GM19455 (cell line): Measurements from ENCODE around the gene LITAF.
"Not testable (repeated sequence)": the region's sequence is repeated elsewhere in the genome, so short reads cannot be mapped to it uniquely, and the experiment has no call there.

ENCODE experiments used
- ATAC-seq: cut with Tn5 transposase; IDR thresholded peaks from one replicate; pipeline ENCODE4 v1.9.1; 2021; ENCODE audit not compliant: unreplicated experiment

LITAF gene

GRCh38 chr16:11601425-11601824, 14.7 kb upstream of the LITAF start:
- ATAC-seq: no peak

DNA sequence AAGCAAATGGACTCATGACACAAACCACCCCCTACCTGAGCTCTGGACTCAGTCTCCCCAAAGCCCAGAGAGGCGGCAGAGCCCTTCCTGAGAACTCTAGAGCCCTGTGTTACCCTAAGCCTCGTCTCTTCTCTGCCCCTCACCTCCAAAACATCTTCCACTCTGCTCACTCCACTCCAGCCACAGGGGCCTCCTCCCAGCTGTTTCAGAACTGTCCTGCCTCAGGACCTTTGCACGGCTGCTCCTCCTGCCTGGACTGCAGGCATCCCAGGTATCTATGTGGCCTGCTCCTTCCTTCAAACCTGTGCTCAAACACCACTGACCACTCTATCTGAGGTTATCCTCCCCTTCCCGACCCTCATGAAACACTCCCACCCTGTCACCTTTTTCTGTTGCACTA, 12.9 kb upstream of the LITAF start:
- no peak for ATAC-seq

DNA sequence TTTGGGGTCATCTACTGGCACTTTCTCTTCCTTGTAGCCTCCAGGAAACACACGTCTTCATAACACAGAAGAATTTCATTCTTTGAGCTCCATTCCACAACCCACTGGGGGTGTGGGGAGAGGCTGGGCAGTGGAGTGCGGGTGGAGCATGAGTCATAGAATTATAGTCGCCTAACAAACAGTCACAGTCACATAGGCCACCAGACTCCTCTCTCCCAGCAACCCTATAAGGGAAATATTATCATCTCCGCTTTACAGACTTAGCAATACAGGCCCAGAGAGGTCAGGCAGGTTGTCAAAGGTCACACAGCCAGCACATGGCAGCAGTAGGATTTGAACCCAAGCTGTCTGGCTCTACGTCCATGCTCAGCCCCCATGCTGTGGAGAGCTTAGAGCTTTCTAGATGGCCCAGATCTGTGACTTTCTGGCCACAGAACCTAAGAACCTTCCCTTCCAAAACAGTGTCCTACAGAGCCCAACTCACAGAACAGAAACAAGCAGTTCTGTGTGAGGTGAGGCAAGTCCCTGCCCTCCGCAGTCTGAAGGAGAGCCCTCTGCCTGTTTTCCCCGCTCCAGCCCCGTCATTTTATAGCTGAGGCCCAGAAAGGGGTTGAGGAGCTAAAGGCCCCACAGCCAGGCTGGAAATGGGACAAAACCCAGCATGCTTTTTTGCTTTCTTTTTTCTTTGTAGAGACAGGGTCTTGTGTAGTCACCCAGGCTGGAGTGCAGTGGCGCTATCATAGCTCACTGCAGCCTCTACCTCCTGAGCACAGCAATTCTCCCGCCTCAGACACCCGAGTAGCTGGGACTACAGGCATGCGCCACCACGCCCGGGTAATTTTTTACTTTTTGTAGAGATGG, 10.7 kb upstream of the LITAF start:
- ATAC-seq: no peak

- no peak for ATAC-seq
Measured at GRCh38 chr16:11596572-11597226, 10.0 kb upstream of the LITAF start.

GRCh38 chr16:11593581-11593980, 6.9 kb upstream of the LITAF start:
- ATAC-seq: no peak

DNA sequence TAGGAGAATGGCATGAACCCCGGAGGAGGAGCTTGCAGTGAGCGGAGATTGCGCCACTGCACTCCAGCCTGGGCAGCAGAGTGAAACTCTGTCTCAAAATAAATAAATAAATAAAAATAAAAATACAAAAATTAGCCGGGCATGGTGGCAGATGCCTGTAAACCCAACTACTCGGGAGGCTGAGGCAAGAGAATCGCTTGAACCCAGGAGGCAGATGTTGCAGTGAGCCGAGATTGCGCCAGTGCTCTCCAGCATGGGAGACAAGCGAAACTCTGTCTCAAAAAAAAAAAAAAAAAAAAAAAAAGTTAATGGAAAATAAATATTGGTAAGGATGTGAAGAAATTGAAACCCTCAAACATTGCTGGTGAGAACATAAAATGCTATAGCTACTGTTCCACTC, 6.4 kb upstream of the LITAF start:
- ATAC-seq: not testable (repeated sequence)

DNA sequence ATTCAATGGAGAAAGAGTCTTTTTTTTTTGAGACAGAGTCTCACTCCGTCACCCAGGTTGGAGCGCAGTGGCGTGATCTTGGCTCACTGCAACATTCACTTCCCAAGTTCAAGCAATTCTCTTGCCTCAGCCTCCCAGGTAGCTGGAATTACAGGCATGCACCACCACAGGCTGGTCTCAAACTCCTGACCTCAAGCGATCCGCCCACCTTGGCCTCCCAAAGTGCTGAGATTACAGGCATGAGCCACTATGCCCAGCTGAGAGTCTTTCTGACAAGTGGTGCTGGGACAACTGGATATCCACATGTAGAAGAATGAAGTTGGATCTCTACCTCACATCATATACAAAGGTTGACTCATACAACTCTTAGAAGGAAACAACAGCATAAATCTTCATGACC, 4.9 kb upstream of the LITAF start:
- not testable (repeated sequence) for ATAC-seq

- ATAC-seq: no peak
Measured at GRCh38 chr16:11589198-11589550, 2.5 kb upstream of the LITAF start.

- no peak for ATAC-seq
Measured at GRCh38 chr16:11588321-11589197, 1.8 kb upstream of the LITAF start.

GRCh38 chr16:11587643-11588247, 1.0 kb upstream of the LITAF start:
- ATAC-seq: no peak

- peak; percentile 20 for ATAC-seq
Measured at GRCh38 chr16:11586378-11586855, 302 bp downstream of the LITAF start.

DNA sequence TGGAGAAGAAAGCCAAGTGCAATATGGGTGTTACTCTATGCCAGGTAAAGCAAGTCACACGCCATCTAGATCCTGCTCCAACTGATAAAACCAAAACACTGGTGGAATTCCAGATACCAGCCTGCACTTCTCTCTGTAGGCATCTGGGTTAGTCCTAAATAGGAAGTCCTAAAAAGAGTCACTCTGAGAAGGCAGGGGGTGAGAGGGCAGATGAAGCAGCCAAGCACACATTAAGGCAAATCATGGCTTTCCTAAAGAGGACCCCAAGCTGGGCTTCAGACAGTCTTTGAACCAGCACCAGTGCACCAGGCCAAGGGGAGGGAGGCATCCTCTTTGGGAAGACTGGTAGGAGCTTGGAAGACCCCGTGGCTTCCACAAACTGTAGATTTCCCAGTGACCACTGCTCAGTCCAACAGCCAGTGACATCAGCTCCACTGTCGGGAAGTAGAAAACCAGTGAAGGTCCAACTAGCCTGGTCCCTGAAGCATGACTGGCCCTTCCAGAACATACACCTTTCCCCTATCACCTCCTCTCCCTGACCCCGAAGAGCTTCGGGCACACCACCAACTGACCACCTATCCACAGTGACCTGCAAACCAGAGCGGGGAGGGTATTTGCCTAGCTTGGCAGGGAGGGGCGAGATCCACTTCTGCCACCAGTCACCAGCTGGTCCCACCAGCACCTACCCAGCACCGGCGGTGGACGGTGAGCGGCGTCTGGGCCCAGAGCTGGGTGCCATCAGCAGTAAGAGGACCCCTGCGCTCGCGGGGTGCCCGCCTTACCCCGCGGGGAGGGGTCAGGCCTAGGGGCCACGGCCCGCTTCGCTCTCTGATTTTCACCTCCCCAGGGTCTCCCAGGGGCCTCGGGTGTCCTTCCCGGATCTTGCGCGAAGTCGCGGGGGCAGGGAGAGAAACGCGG, 1.0 kb downstream of the LITAF start:
- no peak for ATAC-seq

GRCh38 chr16:11583889-11584565, 2.7 kb downstream of the LITAF start:
- no peak for ATAC-seq

DNA sequence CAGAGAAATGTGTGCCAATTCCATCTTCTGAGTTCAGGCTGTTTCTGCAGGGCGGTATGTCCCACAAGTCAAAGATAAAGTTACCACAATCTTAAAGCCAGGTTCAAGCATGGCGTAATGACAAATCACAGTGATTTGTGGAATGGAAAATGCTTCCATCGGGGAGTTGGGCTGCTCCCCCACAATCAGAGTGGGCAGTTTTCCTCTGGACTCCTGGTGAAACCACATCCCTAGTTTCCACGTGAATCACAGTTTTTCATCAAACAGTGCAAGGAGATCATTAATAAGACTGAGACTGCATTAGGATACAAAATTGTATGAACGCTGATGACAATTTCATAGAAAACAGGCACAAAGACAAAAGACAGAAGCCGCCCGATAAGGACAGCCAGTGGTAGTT, 3.6 kb downstream of the LITAF start:
- no peak for ATAC-seq

GRCh38 chr16:11582157-11582814, 4.4 kb downstream of the LITAF start:
- no peak for ATAC-seq

- no peak for ATAC-seq
Measured at GRCh38 chr16:11581678-11582077, 5.0 kb downstream of the LITAF start.

DNA sequence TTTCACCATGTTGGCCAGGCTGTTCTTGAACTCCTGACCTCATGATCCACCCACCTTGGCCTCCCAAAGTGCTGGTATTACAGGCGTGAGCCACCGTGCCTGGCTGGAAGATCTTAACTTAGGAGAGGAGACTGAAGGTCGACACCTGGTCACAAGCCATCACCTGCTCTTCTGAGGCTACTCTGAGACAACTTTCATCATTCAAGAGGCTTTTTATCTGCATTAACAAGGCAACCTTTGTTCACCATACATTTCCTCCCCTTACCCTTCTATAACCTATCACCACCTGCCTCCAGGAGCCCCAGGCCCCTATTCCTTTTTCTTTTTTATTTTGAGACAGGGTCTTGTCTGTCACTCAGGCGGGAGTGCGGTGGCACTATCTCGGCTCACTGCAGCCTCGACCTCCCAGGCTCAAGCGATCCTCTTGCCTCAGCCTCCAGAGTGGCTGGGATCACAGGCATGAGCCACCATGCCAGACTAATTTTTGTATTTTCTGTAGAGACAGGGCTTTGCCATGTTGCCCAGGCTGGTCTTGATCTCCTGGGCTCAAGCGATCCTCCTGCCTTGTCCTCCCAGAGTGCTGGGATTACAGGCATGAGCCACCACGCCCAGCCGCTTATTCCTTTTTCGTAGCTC, 6.2 kb downstream of the LITAF start:
- no peak for ATAC-seq

- ATAC-seq: not testable (repeated sequence)
Measured at GRCh38 chr16:11577290-11577660, 9.4 kb downstream of the LITAF start.
